ENCODE data around the gene TNFAIP2.

DNA sequence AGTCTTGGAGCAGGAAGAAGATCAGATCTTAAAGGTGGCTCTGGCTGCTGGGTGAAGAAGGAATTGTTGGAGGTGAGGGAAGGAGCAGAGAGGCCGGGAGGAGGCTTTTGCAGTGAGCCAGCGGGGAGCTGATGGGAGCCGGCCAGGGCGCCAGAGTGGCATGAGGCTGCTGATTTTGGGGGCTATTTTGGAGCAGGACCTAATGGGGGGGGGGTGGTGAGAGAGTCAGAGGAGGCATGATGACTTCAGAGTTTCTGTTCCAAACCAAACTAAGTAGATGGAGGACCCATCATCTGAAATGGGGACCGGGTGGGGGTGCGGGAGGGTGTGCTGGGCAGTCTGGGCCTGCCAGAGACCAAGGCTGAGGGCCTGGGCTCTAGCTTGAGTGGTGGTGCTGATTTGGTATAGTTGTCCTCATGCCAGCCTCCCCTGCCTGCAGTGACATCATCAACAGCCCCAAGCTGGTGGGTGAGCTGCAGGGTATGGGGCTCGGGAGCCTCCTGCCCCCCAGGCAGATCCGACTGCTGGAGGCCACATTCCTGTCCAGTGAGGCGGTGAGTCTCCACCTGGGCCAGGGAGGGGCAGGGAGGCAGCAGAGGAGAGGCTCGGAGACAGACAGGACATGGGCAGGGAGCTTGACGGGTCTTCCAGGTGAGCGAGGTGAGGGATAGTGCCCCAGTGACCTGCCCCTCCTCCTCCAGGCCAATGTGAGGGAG is 6.2 kb downstream of the TNFAIP2 start:
- TF ChIP-seq CTCF (IDR thresholded peaks at IDR 0.05) = no peak
- TF ChIP-seq POLR2A (IDR thresholded peaks at IDR 0.05) = no peak

Data from right lobe of liver (tissue), 4 donors.